Effector CD8-positive, alpha-beta T cell (primary cell): ENCODE data around the gene C9orf43.
"Not testable (repeated sequence)": the region's sequence is repeated elsewhere in the genome, so short reads cannot be mapped to it uniquely, and the experiment has no call there.

ENCODE experiments used
- DNase-seq: peaks from one replicate; lab custom pipeline; 2025; lab: John Stamatoyannopoulos, UW

Gene C9orf43

DNA sequence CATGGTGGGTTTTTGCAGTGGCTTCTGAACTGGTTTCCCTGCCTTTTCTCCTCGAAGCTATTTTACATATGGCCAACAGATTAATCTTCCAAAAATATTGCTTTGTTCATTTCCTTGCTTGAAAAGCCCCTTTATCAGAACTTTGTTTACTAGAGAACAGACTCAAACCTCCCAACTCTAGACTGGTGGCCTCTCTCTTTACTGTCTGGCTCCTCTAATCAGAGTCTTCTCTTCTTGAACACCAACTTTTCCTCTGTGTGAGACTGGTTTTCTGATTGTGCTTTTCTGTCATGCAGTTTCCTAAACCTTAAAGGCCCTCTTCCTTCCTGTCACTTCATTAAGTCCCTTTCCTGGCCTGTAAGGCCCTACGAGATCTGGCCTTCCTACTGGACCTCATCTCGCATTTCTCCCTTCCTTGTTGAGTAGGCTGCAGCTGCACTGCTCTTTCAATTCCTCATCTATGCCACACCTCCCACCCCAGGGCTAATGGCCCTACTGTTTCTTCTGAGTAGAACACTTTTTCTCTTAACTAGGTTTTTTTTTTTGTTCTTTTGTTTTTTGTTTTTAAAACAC lies 5.7 kb downstream of the C9orf43 start:
- DNase-seq, result no peak

DNA sequence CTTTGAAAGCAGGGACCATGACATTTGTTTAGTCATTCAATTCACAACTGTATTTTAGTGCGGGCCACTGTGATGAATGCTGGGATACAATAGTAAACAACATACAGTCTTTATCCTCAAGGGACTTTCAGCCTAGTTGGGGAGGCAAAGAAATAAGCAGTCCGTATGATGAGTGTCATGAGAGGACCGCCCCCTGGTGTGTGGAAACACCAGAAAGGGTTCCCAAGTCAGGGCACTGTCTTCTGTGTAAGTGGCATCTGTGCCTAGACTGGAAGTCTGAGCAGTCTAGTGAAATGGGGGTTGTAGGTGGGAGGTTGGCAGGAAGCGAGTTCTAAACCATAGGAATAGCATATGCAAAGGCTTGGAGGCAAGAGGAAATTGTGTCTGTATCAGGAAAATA lies 6.8 kb downstream of the C9orf43 start:
- no peak for DNase-seq

DNA sequence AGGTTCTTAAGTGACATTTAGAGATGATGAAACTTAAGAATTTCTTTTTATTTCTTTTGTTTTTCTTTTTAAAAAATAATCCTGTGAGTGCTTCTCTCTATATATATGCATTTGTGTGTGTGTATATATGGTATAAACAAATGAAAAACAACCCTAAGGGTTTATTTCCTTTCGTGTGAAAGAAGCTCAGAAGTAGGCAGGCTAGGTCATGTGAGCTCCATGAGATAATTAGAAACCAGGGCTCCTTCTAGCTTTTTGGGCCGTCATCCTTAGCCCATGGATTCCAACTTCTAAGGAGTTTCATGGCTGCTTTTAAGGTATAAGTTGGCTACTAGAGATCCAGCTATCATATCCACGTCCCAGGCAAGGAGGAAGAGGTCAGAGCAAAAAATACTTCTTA lies 11.2 kb downstream of the C9orf43 start:
- DNase-seq, result no peak

DNA sequence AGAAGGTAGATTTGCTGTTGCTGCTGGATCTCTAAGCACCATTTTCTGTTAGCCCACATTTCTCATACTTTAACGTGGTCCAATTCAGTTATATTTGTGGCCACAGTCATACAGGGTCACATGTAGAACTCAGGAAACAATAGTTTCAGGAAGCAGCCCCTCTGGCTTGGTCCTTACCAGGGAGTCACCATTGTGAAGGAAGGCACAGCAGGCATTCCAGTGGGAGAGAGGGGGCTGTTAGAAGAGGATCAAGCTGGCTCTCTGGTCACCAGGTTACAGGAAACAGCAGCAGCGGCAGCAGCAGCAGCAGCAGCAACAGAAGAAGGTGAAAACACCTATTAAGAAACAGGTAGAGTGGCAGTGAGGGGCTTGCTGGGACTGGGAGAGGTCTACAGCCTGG lies 14.5 kb downstream of the C9orf43 start:
- no peak for DNase-seq

DNA sequence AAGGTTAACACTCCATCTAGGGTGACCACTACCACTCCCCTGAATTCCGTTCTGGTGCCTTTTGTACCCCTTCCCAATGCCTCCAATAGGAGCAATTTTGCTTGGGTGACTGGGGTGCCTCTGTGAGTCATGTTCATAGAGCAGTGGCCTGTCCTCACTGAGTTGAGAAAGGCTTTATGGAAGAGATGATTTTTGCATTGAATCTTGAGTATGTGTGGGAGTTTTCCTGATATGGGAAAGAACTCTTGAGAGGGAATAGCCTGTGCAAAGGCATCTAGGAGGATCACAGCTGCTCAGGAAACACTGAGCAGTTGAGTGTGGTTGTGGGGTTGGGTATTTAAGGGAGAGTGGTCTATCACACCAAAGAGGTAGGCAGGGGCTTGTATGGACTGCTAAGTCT lies 16.2 kb downstream of the C9orf43 start:
- DNase-seq, result no peak

DNA sequence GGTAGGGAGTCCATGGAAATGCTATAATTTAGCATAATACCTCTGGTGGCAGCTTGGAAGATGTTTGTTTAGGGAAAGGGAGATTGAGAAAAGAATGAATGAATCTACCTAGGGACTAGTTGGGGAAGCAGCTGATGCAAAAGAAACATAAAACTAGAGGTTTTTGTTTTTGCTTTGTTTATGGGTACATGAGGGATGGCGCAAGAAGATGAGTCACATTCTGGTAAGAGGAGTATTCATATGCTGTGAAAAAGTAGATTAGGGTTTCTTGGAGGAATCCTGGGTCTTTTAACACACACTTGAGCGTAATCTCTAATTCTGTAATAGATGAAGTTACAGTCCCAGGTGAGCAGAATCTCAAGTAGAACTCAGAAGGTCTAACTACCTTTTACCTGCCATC lies 17.1 kb downstream of the C9orf43 start:
- no peak for DNase-seq

DNA sequence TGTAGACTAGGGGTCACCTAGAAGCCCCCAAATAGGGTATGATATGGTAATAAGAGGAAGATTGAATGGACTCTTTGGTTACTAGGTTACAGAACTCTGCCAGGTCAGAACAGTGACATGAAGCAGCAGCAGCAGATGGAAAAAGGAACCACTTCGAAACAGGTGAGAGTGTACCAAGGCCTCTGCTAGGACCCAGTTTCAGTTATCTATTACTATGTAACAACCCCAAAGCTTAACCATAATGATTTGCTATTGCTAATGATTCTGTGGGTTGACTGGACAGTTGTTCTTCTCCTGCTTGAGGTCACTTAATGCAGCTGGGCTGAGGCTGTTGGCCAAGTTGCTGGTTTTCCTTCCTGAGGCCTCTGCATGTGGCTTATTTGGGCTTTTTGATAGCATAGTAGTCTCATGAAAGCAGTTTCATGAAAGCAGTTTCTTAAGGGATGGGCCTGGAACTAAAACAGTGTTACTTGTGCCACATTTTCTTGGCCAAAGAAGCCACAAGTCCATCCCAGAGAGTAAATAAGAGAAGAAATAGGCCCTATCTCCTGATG lies 17.6 kb downstream of the C9orf43 start:
- DNase-seq, result no peak

DNA sequence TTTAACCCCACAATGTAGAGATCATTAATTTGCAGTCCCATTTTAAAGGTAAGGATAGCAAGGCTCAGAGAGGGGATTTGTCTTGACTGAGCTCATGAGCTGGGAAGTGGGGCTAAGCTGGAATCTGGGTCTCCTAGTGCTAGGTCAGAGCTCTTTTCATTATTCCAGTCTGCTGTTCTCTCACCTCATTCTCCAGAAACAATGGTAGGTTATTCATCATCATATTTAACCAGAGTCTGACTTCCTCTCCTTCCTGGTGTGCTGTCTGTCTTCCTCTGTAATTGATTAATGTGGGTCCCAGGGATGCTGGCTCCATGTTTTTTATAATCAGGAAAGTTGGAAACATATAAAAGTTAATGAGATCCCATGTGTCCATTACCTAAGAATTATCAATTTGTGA lies 20.6 kb downstream of the C9orf43 start:
- DNase-seq, result no peak

DNA sequence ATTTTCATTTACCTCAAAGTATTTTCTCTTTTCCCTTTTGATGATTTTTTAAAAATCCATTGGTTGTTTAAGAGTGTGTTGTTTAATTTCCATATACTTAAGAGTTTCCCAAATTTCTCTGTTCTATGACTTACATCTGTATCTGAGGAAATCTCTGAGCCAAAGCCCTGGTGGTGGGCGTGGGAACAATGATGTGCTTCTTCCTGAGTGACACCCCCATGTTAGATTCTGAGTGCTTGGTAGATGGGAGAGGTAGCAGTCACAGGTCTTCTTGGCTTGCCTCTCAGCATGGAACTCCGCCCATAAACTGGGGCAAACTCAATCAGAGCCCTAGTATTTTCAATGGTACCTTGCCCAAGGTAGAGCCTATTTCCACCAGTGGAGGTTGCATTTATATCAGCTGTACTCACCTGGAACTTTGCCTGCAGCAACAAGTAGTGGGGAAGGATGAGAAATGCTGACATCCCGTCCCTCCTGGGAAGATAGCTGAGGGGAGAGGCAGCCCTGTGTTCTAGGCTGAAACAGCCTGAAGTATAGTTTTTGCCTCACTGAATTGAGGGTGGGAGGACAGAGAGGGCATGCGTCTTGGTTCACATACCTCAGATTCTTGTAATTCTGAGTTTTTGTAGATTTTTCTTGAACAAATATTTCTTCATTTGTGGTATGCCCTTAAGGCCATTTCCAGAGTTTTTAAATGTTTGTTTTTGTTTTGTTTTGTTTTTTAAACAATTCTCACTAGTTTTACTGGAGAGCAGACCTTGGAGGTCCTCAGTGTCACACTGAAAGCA lies 26.4 kb downstream of the C9orf43 start:
- no peak for DNase-seq

DNA sequence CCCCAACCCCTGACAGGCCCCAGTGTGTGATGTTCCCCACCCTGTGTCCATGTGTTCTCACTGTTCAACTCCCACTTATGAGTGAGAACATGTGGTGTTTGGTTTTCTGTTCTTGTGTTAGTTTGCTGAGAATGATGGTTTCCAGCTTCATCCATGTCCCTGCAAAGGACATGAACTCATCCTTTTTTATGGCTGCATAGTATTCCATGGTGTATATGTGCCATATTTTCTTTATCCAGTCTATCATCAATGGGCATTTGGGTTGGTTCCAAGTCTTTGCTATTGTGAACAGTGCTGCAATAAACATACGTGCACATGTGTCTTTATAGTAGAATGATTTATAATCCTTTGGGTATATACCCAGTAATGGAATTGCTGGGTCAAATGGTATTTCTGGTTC lies 27.2 kb downstream of the C9orf43 start:
- DNase-seq, result not testable (repeated sequence)

DNA sequence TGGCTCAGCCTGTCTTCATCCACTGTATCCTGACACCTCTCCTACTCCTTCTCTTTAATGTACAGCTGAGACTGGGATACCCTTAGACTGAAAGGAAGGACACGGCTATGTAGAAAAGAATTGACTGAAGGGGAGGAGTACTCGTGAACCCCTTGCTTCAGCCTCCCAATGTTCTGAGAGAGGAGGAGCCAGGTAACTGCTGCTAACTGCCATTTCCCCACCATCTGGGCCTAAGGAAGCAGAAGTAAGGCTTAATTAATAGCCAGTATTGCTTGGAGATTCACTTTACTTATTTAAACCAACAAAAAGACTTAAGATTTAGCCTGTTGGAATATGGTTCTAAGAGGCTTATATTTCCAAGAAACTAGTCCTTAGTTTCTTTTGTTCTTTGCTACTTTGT lies 34.2 kb downstream of the C9orf43 start:
- DNase-seq, result no peak

DNA sequence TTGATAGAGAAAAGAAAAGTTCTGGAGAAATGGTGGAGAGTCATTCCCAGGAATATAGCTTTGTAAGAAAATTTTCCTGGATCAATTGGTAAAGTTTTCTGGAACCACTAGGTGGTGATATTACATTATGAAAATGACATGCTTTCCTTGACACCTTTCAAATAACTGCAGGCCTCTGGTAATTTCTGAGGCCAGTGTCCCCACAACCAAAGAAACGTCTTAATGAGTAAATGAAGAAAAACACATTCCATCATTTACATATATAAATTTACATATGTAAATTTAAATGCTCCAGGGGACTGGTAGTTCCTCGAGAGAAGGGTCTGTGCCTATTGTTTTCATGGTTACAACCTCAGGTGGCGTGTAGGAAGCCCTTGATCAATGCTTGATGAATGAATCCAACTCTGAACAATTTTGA lies 35.8 kb downstream of the C9orf43 start:
- no peak for DNase-seq

DNA sequence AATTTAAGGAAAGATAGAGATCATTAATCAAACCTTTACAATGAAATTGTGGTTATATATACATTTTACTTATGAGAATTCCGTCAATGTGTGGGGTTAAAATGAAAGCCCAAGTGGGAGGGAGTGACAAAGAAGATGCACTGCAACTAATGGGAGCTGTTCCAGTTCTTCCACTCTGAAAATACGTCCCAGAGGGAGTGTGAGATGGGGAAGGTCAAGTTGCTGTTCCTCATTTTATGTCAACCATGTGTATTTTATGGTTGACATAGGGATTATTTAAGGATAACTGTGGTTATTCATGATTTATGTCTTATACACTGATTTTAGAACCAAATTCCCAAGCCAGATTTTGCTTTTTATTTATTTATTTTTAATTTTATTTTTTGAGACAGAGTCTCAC lies 38.8 kb downstream of the C9orf43 start:
- DNase-seq, result no peak

DNA sequence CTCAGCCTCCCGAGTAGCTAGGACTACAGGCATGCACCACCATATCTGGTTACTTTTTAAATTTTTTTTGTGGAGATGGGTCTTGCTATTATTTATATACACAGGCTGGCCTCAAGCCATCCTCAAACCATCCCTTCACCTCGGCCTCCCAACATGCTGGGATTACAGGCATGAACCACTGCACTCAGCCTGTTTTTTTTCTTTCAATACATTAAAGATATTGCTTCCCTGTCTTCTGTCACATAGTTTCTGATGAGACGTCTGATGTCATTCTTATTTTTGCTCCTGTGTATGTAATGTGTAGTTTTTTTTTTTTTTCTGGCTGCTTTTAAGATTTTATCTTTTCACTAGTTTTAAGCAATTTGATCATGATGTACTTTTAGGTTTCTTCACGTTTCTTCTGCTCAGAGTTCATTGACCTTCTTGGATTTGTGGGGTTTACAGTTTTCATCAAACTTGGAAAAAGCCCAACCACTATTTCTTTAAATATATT lies 41.6 kb downstream of the C9orf43 start:
- DNase-seq, result no peak

DNA sequence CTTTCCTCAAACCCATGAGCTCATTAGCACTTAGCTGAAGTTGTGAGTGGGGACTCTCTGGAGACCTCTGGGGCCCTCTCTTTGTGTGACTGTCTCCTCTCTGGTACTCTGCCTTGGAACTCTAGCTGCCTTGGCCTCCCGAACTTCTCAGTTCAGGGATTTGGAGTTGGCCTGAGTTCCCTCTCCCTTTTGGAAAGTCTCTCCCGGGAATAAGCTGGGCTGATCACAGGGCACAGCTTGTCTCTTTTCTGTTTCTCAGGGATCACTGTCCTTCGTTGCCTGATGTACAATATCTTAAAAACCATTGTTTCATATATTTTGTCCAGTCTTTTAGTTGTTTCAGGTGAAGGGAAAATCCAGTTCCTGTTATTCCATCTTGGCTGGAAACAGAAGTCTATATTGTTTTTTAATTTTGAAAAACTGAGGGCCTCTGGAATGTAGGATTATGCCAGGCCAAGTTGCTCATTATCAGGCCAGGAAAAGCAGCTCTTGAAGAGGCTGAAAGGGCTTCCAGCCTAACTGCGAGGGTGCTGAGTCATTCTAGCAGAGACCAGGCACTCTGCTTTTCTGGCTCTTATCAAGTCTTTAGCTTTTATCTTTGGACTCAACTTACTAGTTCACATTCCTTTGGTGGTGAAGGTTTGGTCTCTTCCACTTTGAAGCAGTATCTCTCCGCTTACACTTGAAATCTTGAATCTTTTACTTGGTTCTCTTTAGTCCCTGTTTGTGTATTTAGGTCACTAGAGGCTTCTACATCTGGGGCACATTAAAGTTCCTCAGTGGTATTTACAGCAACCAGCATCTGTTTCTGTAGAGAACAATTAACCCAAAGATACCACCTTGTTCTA lies 44.6 kb downstream of the C9orf43 start:
- no peak for DNase-seq

DNA sequence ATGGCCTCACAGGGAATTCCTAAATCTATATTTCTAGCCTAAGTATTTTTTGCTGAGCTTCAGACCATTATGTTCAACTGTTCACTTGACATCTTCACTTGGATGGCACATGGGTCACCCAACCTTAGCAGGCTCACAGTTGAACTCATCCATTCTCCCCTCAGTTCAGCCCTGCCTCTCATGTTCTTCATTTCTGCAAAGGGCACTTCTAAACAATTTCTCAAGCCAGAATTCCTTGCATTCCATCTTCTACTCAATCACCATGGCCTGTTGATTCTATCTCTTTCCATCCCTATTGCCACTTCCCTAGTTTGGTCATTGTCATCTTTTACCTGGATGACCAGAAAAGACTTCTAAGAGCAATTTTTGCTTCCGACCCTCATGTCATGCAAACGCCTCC lies 45.7 kb downstream of the C9orf43 start:
- no peak for DNase-seq

DNA sequence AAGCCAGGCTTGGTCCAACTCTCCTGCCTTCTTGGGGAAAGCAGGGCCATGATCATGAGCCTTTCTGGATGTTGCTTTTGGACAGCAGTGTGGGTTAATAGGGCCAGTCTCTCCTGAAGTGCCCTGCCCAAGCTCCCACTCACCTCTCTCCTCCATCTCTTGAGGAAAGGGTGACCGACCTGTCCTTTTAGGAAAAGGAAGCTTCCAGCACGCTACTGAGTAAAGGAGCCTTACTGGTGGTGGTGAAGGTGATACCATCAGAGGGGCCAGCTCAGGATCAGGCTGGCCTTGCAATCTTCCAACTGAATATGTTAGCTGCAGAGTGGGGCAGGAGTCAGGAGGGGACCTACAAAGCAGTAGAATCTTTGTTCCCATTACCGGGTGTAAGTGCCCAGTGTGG lies 50.7 kb downstream of the C9orf43 start:
- DNase-seq, result no peak

DNA sequence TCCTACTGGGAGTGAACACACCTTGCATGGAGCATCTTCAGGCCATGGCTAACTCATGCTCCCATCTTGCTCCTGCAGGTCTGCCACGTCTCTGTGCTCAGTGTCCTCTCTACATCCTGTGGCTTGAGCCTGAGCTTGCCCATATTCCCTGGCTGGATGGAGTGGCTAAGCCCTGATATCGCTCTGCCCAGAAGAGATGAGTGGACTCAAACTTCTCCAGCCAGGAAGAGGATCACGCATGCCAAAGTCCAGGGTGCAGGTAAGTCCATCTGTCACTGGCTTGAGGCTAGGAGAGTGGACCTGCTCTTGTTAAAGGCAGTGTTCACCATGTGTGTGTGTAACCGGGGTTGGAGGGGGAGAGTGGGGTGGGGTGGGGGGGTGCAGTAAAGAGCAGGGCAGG lies 51.4 kb downstream of the C9orf43 start:
- DNase-seq, result no peak

DNA sequence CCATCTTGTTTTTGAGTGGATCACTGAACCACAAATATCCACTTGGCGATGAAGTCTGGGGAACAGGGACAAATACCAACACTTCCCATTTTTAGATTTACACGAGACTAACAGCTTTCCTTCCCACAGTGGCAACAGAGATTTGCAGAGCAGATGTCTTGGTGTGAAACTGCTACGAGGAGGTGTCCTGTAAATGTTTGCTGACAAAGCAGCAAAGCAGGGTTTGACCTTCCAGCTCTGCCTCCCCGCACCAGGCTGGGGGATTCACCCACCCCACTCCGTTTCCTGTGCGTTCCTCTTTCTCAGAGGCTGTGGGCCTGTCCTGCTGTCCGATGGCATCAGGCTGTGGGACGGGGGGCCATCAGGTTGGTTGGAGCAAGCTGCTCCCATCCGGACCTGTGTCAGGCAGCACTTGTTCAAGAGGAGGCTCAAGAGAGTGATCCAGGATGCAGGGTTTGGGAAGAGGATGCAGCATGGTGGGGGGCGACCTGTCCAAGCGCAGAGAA lies 52.3 kb downstream of the C9orf43 start:
- DNase-seq, result no peak

DNA sequence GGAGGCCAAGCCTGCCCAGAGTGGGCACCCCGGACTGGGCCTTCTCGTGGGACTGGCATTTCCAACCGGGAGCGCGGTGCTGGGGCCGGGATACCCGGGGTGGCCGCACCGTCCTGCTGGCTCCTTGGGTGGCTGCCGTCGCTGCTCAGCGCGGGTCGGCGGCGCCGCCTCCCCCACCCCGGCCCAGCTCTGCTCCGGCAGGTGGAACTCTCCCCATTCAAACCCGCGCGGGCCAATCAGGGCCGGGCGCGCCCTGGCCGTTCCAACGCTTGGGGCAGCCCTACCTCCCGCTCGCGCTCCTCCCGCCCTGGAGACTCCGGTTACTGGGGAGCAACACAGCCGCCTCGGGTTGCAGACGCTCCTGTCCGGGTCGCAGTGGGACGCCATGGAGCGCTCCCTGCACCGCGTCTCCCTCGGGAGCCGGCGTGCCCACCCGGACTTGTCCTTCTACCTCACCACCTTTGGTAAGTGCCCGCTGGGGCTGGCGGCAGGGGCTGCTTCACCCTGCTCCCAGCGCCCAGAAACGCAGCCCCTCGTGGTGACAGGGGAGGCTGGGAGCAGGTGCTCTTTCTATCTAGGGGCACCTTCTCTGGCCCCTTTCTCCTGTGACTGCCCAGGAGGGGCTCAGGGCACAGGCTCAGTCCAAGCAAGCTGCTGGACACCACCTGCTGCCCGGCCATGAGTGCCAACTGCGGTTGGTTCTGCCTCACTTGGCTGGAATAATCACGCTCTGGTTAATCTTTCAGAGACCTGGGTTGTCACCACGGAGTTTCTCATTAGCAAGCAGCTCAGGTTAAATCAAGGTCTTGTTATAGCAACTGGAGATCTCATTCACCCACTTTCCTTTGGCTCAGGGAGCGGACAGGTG lies 53.1 kb downstream of the C9orf43 start, which contains the start of gene RGS3:
RGS3 (plus strand) TSS at position 310 of the 868 bp plus-strand sequence; CDS start at position 386, 76 bp downstream.
- DNase-seq, result no peak

DNA sequence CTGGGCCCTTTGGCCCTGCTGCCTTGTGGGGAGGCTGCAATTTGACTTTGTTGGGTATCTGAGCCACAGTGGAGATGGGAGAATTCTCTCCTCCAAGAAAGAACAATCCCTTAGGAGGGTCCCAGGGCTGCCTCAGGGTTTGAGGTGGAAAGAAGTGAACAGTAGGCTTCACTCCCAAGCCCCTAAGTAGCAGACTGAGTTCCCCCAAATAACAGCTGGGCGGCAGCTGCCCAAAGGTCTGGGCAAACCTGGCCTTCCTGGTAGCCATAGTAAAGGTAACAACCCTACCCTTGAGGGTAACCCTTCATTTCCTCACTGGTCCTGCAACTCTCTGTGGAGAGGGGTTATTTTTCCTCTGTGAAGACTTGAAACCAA lies 53.7 kb downstream of the C9orf43 start:
- DNase-seq, result no peak
